Measurements from ENCODE around the gene GHR.
"Not testable (repeated sequence)": the region's sequence is repeated elsewhere in the genome, so short reads cannot be mapped to it uniquely, and the experiment has no call there.

Gene GHR

GRCh38 chr5:42641336-42642005 is 218.2 kb downstream of the GHR start:
- DNase-seq = no peak

GRCh38 chr5:42642006-42642405 is 218.8 kb downstream of the GHR start:
- DNase-seq = no peak

GRCh38 chr5:42643360-42643759 is 220.1 kb downstream of the GHR start:
- no peak for DNase-seq

- DNase-seq = no peak
These were observed 221.9 kb downstream of the GHR start for GRCh38 chr5:42645138-42645537.

- no peak for DNase-seq
These were observed 224.8 kb downstream of the GHR start for GRCh38 chr5:42648036-42648435.

- no peak for DNase-seq
These were observed 225.7 kb downstream of the GHR start for GRCh38 chr5:42648915-42649314.

- DNase-seq = no peak
These were observed 226.8 kb downstream of the GHR start for GRCh38 chr5:42650084-42650483.

GRCh38 chr5:42653705-42654104 is 230.5 kb downstream of the GHR start:
- DNase-seq = no peak

GRCh38 chr5:42654645-42655044 is 231.4 kb downstream of the GHR start:
- DNase-seq = no peak

GRCh38 chr5:42655982-42656650 is 232.9 kb downstream of the GHR start:
- DNase-seq = no peak

- DNase-seq = no peak
These were observed 233.4 kb downstream of the GHR start for GRCh38 chr5:42656651-42657015.

GRCh38 chr5:42659869-42660268 is 236.6 kb downstream of the GHR start:
- DNase-seq = not testable (repeated sequence)

- DNase-seq = no peak
These were observed 242.6 kb downstream of the GHR start for GRCh38 chr5:42665857-42666256.

- no peak for DNase-seq
These were observed 243.6 kb downstream of the GHR start for GRCh38 chr5:42666869-42667268.

GRCh38 chr5:42668254-42668653 is 245.0 kb downstream of the GHR start:
- DNase-seq = no peak

- DNase-seq = no peak
These were observed 249.7 kb downstream of the GHR start for GRCh38 chr5:42672925-42673324.

GRCh38 chr5:42675602-42676001 is 252.4 kb downstream of the GHR start:
- no peak for DNase-seq

- DNase-seq = no peak
These were observed 253.1 kb downstream of the GHR start for GRCh38 chr5:42676362-42676761.

- DNase-seq = no peak
These were observed 254.1 kb downstream of the GHR start for GRCh38 chr5:42677156-42677842.

- no peak for DNase-seq
These were observed 256.8 kb downstream of the GHR start for GRCh38 chr5:42680046-42680445.

- not testable (repeated sequence) for DNase-seq
These were observed 261.8 kb downstream of the GHR start for GRCh38 chr5:42685078-42685477.

- no peak for DNase-seq
These were observed 266.2 kb downstream of the GHR start for GRCh38 chr5:42689391-42689790.

Measured in nucleus accumbens (tissue), 56 donors.